Germinal center (tissue), 1 donor: ENCODE measurements around the gene IL3.
A peak's percentile ranks its signal among the peaks of the same experiment; 100 is the strongest.
"Not testable (repeated sequence)": the region's sequence is repeated elsewhere in the genome, so short reads cannot be mapped to it uniquely, and the experiment has no call there.

Experiments
- DNase-seq: peaks from one replicate; pipeline ENCODE4 v3.0.0; 2012; ENCODE audit warnings: mixed read lengths, low spot score

The IL3 gene

DNA sequence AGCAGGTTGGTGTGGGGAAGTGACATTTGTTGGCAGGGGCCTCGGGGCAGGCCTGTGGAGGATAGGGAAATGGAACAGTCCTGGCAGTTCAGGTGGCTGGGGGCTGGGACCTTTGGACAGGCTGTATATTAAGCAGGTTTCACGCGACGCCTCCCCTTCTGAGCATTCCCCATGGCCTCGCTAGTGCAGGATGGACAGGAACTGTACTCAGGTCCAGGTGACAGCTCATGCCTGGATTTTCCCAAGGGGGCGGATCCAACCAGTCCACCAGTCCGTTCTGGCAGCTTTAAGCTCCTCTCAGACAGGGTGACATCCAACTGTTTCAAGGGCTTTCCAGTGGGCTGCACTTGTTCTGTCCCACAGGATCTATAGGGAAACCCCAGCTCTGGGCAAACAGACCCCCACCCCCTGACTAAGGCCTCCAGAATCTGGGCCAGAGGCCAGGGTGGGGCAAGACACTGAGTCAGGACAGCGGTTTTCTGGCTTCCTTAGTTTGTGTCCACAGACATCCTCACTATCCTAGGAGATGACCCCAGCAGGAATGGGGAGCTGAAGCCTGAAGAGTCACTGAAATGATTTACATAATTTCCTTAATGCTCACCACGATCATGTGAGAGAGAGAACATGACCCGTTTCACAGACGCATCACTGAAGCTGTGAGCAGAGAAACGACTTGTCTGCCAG is 34.1 kb downstream of the IL3 start:
- DNase-seq: no peak

- no peak for DNase-seq
Measured at GRCh38 chr5:132095077-132095410, 34.6 kb downstream of the IL3 start.

DNA sequence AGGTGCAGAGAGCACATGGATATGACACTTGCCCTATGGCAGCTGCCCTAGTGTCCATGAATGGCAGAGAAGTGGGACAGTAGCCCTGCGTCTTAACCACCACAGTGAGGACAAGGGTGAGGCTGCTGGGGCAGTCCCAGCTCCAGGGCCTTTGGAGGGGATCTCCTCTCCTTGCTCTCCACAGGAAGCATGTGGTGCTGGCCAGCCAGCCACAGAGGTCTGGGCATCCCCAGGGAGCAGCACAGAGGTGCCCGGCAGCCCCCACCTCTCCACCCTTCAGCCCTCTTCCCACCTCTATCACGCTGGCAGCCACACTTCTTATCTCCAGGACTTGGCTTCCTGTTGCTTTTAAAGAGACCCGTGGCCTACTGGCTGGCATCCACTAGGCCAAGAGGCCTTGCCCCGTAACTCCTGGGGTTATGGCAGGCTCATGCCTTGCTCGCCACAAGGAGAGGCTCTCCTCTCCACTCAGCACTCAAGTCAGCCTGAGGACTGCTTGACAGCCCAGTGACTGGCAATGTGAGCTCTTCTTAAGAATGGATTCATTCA is 35.0 kb downstream of the IL3 start:
- no peak for DNase-seq

DNA sequence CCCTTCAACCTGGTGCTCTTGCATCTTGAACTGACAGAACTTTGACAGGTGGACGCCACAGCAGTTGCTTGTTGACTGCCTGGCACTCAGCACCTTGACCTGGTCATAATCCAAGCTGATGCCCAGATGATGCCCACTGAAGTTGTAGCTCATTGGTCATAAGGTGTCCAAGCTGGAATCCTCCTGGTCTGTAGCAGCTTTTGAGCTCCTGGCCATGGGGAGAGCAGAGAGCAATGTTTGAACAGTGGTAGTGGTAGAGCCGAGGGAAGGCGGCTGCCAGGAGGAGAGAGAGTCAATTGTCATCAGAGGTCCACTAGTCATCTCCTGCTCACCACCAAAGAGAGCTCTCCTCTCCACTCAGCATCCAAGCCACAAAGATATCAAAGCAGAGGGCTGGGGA is 36.4 kb downstream of the IL3 start:
- DNase-seq: no peak

DNA sequence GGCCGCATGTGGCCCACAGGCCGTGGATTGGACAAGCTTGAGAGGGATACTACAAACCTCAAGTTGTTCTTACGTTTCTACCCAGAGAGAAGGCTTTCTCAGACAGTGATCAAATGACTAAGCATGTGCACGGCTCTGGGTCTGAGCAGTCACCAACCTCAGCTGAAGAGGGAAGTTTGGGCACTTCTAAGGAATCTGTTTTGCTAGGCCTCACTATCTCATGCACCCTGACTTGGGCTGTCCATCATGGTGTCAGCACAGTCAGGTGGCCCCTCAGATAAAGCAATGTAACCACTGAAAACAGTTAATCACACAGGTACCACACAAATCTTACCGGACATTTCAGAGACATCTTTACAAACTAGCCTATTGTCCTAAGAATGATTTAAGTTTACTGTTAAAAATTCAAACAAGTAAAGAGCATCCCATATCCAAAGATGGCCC is 37.7 kb downstream of the IL3 start:
- no peak for DNase-seq

- DNase-seq: no peak
Measured at GRCh38 chr5:132098621-132099020, 38.2 kb downstream of the IL3 start.

- DNase-seq: no peak
Measured at GRCh38 chr5:132099076-132099748, 38.8 kb downstream of the IL3 start.

GRCh38 chr5:132099905-132100304 is 39.5 kb downstream of the IL3 start:
- no peak for DNase-seq

DNA sequence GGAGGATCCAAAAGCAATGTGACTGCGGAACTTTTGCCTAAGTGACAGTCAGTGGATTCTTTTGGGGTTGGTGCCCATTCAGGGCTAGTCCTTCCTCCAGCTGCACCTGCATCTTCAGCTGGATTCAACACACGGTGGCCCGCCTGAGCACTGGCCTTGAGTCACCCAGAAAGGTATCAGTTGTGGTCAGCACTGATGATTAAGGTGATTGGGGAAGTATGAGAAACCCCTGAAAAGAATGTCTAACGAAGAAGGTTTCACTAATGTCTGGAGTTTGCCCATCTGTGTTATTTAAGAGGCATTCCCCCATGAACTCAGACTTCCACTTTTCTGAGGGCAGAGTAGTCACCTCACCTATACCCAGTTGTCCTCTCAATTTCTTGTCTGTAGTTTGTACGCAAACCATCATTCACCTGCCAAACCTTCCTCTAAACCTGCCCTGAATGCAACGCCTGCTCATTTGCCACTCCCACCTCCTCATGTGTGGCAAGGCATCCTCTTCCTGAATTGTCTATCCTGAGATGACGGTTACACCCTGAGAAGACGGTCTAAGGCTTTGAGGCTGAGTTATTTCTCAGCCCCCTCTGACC is 40.3 kb downstream of the IL3 start:
- DNase-seq: peak; percentile 25

- no peak for DNase-seq
Measured at GRCh38 chr5:132101385-132101880, 41.0 kb downstream of the IL3 start.

DNA sequence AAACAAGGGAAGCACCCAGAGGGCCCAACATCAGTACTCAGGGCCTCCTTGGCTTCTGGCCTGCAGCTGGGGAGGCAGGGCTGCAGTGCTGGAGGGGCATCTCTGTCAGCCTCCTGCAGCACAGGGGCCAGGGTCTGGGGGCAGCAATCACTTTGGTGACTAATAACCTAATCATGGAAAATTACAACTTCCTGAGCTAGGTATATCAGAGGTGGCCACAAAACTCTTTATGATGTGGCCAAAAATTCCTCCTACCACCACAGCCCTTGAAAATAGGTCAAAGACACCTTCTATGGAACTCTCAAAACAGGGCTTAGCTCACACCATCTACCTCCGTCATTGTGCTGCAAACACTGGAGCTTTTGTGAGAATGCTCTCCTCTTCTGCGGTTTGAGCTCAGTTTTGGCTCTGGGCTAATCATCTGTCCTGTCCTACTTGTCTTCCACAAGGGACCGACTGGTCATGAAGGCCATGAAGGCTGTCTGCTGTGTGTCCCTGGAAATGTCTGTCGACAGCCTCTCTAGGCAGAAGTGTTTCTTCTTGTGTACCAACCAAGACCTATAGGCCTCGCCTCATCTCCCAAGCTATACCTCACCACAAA is 41.7 kb downstream of the IL3 start:
- no peak for DNase-seq

- no peak for DNase-seq
Measured at GRCh38 chr5:132102944-132103331, 42.5 kb downstream of the IL3 start.

GRCh38 chr5:132103332-132103951 is 43.0 kb downstream of the IL3 start:
- DNase-seq: peak; percentile 77

GRCh38 chr5:132103969-132104391 is 43.5 kb downstream of the IL3 start:
- DNase-seq: no peak

- no peak for DNase-seq
Measured at GRCh38 chr5:132104556-132104955, 44.1 kb downstream of the IL3 start.

- DNase-seq: no peak
Measured at GRCh38 chr5:132105688-132106087, 45.2 kb downstream of the IL3 start.

DNA sequence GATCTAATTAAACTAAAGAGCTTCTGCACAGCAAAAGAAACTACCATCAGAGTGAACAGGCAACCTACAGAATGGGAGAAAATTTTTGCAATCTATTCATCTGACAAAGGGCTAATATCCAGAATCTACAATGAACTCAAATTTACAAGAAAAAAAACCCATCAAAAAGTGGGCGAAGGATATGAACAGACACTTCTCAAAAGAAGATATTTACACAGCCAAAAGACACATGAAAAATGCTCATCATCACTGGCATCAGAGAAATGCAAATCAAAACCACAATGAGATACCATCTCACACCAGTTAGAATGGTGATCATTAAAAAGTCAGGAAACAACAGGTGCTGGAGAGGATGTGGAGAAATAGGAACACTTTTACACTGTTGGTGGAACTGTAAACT is 48.0 kb downstream of the IL3 start:
- DNase-seq: not testable (repeated sequence)

DNA sequence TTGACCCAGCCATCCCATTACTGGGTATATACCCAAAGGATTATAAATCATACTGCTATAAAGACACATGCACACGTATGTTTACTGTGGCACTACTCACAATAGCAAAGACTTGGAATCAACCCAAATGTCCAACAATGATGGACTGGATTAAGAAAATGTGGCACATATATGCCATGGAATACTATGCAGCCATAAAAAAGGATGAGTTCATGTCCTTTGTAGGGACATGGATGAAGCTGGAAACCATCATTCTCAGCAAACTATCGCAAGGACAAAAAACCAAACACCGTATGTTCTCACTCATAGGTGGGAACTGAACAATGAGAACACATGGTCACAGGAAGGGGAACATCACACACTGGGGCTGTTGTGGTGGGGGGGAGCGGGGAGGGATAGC is 48.5 kb downstream of the IL3 start:
- DNase-seq: not testable (repeated sequence)

- no peak for DNase-seq
Measured at GRCh38 chr5:132109494-132110053, 49.1 kb downstream of the IL3 start.

DNA sequence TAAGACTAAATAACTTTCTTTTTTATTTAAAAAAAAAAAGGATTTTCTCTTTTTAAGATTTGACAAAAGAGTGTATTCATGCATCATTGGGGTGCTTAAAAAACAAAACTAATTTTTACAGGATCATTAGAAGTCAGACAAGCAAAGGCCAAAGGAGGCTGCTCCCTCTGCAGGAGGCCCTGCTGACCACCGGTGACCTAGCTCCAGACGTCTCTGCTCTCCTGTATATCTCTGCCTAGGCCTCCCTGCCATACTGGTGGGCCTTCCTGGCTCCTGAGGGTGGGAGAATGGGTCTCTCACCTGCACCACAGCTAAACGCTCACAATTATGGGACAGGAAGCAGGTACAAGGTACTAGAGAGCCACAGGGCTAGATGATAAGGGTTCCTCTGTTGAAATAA is 49.7 kb downstream of the IL3 start:
- no peak for DNase-seq

DNA sequence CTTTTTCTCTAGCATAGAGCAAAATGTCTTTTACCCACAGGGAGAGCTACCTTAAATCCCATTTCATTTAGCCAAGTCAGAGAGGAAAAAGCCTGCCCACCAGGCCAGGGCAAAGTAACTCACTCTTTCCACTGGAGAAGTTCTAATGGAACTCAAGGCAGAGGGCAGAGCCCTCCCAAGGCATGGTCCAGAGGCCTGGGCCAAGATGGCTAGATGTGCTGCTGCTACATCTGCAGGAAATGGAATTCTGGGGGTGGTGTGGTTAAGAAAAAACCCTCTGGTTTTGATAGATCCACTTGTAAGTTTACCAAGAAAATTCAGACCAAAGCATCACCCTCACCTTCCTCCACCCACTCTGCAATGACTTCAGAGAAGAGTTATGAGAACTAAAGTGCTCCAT is 50.5 kb downstream of the IL3 start:
- no peak for DNase-seq

GRCh38 chr5:132112111-132112510 is 51.7 kb downstream of the IL3 start:
- DNase-seq: no peak
